Body of pancreas (tissue), 4 donors: Measurements from ENCODE around the gene WNT6. TPM values are rescaled to one million over a fixed set of nuclear protein-coding genes. Genes with fewer than 3 reads are reported as not detected.

ENCODE experiments used
- ATAC-seq: fragments of 150-250 bp; one replicate; pipeline ENCODE4 v1.9.1; 2016
- DNase-seq, 4 donors: peaks; one replicate each; pipeline ENCODE4 v3.0.0-alpha.2; 2019
- H3K27ac ChIP-seq, 4 donors: fragments of 200-600 bp; sonication (generic); 1 replicate in 3 of 4; 2 replicates in 1 of 4; pipeline versions ENCODE4 v1.5.1 to v1.6.1; 2016 to 2019; ENCODE audit warnings: mild to moderate bottlenecking in 1 of 4, mixed read lengths in 1 of 4, moderate library complexity in 1 of 4
- H3K27me3 ChIP-seq, 2 donors: fragments of 200-600 bp; sonication (generic); one replicate each; pipeline ENCODE4 v1.6.0; 2016; ENCODE audit warnings: mild to moderate bottlenecking in 1 of 2
- H3K36me3 ChIP-seq, 2 donors: fragments of 200-600 bp; sonication (generic); replicated peaks in 1 of 2; 2 replicates each; pipeline ENCODE4 v1.5.1; 2016; ENCODE audit warnings: low read depth in 2 of 2; ENCODE audit not compliant: insufficient read depth in 1 of 2
- H3K4me1 ChIP-seq: fragments of 200-600 bp; sonication (generic); one replicate; pipeline ENCODE4 v1.6.0; 2016
- H3K4me3 ChIP-seq, 2 donors: fragments of 200-600 bp; sonication (generic); 1 replicate in 1 of 2; 2 replicates in 1 of 2; pipeline ENCODE4 v1.5.1; 2016 to 2019
- H3K9me3 ChIP-seq, 3 donors: fragments of 200-600 bp; sonication (generic); 1 replicate in 2 of 3; 2 replicates in 1 of 3; pipeline ENCODE4 v1.5.1; 2016
- CTCF ChIP-seq, 7 experiments: fragments of 450-650 bp in 4 of 7; fragments of 200-600 bp in 3 of 7; sonication (generic) in 3 of 7; IDR thresholded peaks; one replicate each; pipeline ENCODE4 v1.5.1; 2016 to 2019; ENCODE audit warnings: antibody characterized with exemption in 7 of 7
- POLR2A ChIP-seq, 3 donors: fragments of 450-650 bp; IDR thresholded peaks; one replicate each; pipeline ENCODE4 v1.6.1; 2016; ENCODE audit warnings: antibody characterized with exemption in 3 of 3, mild to moderate bottlenecking in 2 of 3
- WGBS, 2 donors: methylation state at CpG; one replicate each; pipeline ENCODE4 v1.1.5; 2017; 5-methylcytosine and 5-hydroxymethylcytosine counted together
- intact Hi-C: fragments of 100-400 bp; cut with DNase I; formaldehyde crosslinking; loops from one replicate; pipeline ENCODE4 v1.15.1; 2023
- total RNA-seq, 2 donors: library from RNA; depleted of rRNA; stranded (reverse); fragments of >200 nt; gene quantifications; one replicate each; pipeline ENCODE4 v1.1.0, GENCODE V29; 2016

The WNT6 gene
- total RNA-seq, 2 donors from 2014 or later: 1.0 TPM; not detected in 1

DNA sequence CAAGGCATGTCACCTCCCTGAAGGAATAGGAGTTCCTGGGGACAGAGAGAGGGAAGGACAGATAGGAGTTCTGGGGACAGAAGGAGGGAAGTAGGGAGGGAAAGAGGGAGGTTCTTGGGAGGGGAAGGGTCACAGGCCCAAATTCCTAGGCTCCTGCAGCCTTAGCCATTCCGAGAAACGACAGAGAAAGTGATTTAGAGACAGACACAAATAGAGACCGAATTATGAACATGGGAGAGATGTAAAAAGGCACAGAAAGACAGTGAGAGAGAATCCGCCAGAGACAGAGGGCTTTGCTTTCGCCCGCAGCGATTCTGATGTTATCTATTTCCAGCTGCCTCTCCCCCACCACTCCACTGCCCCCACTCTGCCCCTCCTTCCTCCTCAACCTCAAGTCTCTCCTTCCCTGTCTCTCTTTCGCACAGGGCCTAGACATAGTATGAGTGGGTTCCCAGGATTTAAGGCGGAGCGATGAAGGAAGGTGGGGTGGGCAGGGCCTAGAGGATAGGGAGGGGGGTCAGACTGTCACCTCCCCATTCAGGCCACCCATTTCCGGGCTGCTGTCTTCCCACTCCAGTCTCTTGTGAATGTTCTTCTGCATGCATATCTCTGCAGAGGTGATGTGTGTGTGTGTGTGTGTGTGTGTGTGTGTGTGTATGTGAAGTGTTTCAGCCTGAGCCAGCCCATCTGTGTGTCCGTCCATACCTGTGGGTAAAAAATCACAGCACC, 3.3 kb upstream of the WNT6 start:
- Histone ChIP-seq H3K4me3 (no peak overlapping the region), H3K9me3 (no peaks in the 10 kb centered on the region), H3K27me3 (peaks cover 0 to 13% of the 10 kb centered on the region in 2 donors), H3K36me3 (no peaks in the 10 kb centered on the region), H3K4me1 (peaks cover 24% of the 10 kb centered on the region), H3K27ac (no peak overlapping the region)
- ATAC-seq: no peak
- intact Hi-C loops: loop anchor here (10.0 kb wide), 1 partner anchor 152 kb away; no protein-coding TSS in a partner anchor
- no peak for DNase-seq
- TF ChIP-seq CTCF (IDR thresholded peaks at IDR 0.05) (no peak), POLR2A (IDR thresholded peaks at IDR 0.05) (no peak)
- 37 to 45% methylated on average over 12 of the region's 12 CpGs for WGBS, 2 donors

- intact Hi-C loops: loop anchor here (10.0 kb wide), 1 partner anchor 152 kb away; no protein-coding TSS in a partner anchor
- Histone ChIP-seq H3K27ac (no peak overlapping the region), H3K4me3 (no peak overlapping the region), H3K36me3 (no peaks in the 10 kb centered on the region), H3K27me3 (peaks cover 0 to 19% of the 10 kb centered on the region in 2 donors), H3K4me1 (peaks cover 24% of the 10 kb centered on the region), H3K9me3 (no peaks in the 10 kb centered on the region)
- WGBS, 2 donors: 75 to 82% methylated on average over 1 of the region's 1 CpG
- ATAC-seq (no peak), DNase-seq (no peak)
- TF ChIP-seq POLR2A (IDR thresholded peaks at IDR 0.05) (no peak), CTCF (IDR thresholded peaks at IDR 0.05) (no peak)
Measured at GRCh38 chr2:218856896-218857243, 2.7 kb upstream of the WNT6 start.

GRCh38 chr2:218857371-218858137, 2.1 kb upstream of the WNT6 start:
- H3K27me3 ChIP-seq: peaks cover 0 to 19% of the 10 kb centered on the region in 2 donors
- TF ChIP-seq POLR2A (IDR thresholded peaks at IDR 0.05) (no peak), CTCF (IDR thresholded peaks at IDR 0.05) (no peak)
- H3K9me3 ChIP-seq: no peaks in the 10 kb centered on the region
- DNase-seq (no peak), ATAC-seq (no peak)
- no peak overlapping the region for H3K4me3 ChIP-seq
- H3K4me1 ChIP-seq: peaks cover 24% of the 10 kb centered on the region
- H3K27ac ChIP-seq: no peak overlapping the region
- H3K36me3 ChIP-seq: no peaks in the 10 kb centered on the region
- 8 to 12% methylated on average over 10 of the region's 10 CpGs for WGBS, 2 donors
- intact Hi-C loops: loop anchor here (10.0 kb wide), 1 partner anchor 153 kb away; no protein-coding TSS in a partner anchor

GRCh38 chr2:218858138-218858445, 1.5 kb upstream of the WNT6 start:
- ATAC-seq: no peak
- intact Hi-C loops: loop anchor here (10.0 kb wide), 1 partner anchor 153 kb away; no protein-coding TSS in a partner anchor
- no peak for TF ChIP-seq POLR2A (IDR thresholded peaks at IDR 0.05)
- no peak for TF ChIP-seq CTCF (IDR thresholded peaks at IDR 0.05)
- Histone ChIP-seq H3K36me3 (no peaks in the 10 kb centered on the region), H3K4me1 (peaks cover 24% of the 10 kb centered on the region), H3K4me3 (no peak overlapping the region), H3K9me3 (no peaks in the 10 kb centered on the region), H3K27me3 (peaks cover 0 to 19% of the 10 kb centered on the region in 2 donors), H3K27ac (no peak overlapping the region)
- DNase-seq: no peak
- 0 to 13% methylated on average over 1 of the region's 1 CpG for WGBS, 2 donors
